Fibroblast of peridontal ligament (primary cell): ENCODE data around the gene COA3.

Experiments used
- DNase-seq: peaks from one replicate; pipeline ENCODE4 v3.0.0-alpha.2; 2010; ENCODE audit errors: extremely low read depth

COA3 gene

DNA sequence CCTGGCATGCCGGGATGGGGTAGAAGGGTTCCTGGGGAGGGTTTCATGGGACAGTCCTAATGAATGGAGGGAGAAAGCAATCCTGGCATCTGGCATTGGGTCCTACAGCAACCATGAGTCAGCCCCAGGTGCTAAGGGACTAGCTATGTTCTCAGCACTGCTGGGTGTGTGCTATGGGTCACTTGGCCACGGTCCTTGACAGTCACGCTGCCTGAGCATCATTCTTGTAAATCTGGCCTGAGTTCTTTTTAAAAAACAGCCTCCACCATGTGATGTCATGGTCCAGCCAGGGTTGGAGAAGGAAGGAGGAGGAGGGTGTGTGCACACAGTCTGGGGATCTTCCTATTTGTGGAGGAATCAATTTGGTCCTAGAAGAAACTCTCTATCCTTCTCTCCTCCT, 43.7 kb downstream of the COA3 start:
- peak; percentile 14 for DNase-seq

DNA sequence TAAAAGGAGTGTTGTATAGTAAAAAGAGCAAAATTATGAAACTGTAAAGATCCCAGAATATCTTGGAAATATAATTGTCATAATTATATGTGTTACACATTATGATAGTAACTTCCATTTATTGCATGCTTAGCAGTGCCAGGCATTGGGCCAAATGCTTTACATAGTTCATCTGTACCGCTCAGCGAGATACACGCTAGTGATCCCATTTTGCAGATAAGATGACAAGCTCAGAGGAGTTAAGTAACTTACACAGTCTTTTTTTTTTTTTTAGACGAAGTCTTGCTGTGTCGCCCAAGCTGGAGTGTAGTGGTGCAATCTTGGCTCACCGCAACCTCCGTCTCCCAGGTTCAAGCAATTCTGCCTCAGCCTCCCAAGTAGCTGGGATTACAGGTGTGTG, 46.9 kb downstream of the COA3 start:
- DNase-seq = no peak

DNA sequence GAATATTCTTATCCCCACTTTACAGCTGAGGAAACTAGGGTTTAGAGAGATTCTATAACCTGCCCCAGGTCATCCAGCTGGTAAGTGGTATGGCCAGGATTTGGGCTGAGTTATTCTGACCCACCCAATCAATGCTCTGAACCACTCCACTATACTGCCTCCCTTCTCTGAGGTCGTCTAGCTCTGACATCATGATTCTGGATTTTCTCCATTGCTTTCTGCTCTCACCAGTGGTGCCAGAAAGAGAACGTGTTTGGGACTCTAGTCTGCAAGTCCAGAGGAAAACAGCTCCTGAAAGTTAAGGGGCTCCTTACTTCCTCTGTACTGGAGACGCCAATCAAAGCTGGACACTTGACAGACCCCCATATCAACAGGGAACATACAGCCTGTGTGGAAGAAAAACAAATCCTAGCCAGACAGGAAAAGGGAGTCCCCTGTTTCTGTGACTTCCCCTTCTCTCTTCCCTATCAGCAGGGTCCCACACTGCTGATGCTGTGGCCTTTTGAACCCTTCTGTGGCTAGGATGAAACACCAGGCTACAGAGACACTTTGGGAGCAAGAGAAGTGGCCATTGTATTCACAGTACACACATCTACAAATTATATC, 47.7 kb downstream of the COA3 start:
- DNase-seq = no peak

DNA sequence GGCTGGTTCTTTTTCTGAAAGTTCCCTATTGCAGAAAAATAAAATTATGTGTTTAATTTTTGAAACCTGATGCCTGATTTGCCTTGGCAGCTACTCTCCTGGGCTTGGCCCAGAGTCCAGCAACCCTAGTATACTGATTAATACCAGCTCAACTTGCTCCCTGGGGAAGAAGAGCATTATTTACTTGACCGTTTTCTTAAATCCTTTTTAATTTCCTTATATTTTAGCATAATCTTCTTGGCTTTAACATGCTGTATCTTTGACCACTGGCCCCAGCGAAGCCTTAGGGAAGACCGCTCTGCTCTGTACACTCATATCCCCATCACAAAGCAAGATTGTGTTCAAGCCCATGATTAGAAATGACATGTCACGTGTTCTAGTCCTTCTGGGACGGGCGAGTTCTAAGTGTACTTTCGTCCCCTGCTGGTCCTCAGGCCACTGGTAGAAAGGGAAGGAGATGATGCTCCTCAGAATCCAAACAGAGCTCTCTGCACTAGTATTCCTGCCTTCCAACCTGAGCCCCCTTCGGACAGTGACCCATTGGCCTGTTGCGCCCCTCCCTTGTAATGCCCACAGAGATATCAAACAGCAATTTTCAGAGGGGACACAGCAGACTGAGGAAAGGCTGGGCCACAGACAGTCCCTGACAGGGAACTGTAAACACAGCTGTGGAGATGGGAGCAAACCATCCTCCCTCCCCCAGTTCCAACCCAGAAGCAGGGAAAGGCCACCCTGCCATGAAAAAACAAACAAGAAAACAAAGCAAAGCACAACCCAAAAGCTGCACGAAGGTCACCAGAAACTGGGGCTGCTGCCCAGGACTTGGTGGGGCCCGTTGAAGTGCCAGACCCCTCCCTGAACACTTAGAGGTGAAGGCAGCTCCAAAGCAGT, 49.4 kb downstream of the COA3 start:
- peak; percentile 58 for DNase-seq

DNA sequence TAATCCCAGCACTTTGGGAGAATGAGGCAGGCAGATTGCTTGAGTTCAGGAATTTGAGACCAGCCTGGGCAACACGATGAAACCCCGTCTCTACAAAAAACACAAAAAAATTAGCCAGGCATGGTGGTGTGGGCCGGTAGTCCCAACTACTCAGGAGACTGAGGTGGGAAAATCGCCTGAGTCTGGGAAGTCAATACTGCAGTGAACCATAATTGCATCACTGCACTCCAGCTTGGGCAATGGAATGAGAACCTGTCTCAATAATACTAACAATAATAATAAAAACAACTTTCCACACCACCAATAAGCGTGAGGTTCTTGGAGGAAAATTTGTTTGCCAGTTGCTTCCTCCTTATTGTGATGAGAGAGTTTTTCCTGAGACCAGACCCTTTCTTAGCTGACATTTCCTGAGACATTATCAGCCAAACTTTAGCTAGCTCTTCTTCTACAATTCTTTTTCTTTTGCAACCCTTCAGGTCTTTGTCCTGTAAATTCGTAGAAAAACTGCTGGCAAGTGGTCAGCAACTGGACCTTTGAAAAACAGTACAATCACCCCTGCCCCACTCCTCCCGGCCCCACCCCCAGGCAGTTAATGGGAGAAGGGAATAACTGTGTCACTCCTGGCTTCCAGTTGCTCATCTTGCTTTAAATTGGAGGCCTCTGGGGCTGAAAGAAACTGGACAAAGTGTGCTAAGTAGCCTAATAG, 50.1 kb downstream of the COA3 start:
- no peak for DNase-seq
